HEK293T (cell line): Measurements from ENCODE around the gene TRDMT1.
"Not testable (repeated sequence)": the region's sequence is repeated elsewhere in the genome, so short reads cannot be mapped to it uniquely, and the experiment has no call there.

ENCODE experiments used
- CTCF ChIA-PET: fragments of 350-600 bp; formaldehyde crosslinking; extraction: SDS; loops from one replicate; lab custom pipeline; 2021; ENCODE audit warnings: antibody characterized with exemption, inconsistent platforms; lab: Yijun Ruan, JAX
- POLR2A ChIA-PET: fragments of 350-600 bp; formaldehyde crosslinking; extraction: SDS; loops from one replicate; lab custom pipeline; 2020; ENCODE audit warnings: antibody characterized with exemption, inconsistent platforms; lab: Yijun Ruan, JAX
- DNase-seq: peaks from one replicate; pipeline ENCODE4 v3.0.0; 2012; ENCODE audit warnings: mixed read lengths; ENCODE audit errors: extremely low spot score
- ARNT ChIP-seq: fragments of 450-650 bp; IDR thresholded peaks from 2 replicates; pipeline ENCODE4 v1.6.1; 2017; ENCODE audit warnings: mild to moderate bottlenecking
- BHLHE40 ChIP-seq: fragments of 450-650 bp; IDR thresholded peaks from 2 replicates; pipeline ENCODE4 v1.6.1; 2016; ENCODE audit warnings: mild to moderate bottlenecking, moderate library complexity, borderline replicate concordance
- CTBP1 ChIP-seq: fragments of 450-650 bp; IDR thresholded peaks from 2 replicates; pipeline ENCODE4 v1.6.1; 2016; ENCODE audit warnings: borderline replicate concordance
- ELF4 ChIP-seq: fragments of 450-650 bp; IDR thresholded peaks from 2 replicates; pipeline ENCODE4 v1.6.1; 2017; ENCODE audit warnings: antibody characterized with exemption
- FOXA1 ChIP-seq: fragments of 450-650 bp; IDR thresholded peaks from 2 replicates; pipeline ENCODE4 v1.6.1; 2016; ENCODE audit warnings: mild to moderate bottlenecking
- FOXK2 ChIP-seq: fragments of 450-650 bp; IDR thresholded peaks from 2 replicates; pipeline ENCODE4 v1.6.1; 2016; ENCODE audit warnings: mild to moderate bottlenecking
- FOXM1 ChIP-seq: fragments of 450-650 bp; IDR thresholded peaks from 2 replicates; pipeline ENCODE4 v1.6.1; 2017; ENCODE audit warnings: mild to moderate bottlenecking, borderline replicate concordance
- HDGF ChIP-seq: fragments of 450-650 bp; IDR thresholded peaks from 2 replicates; pipeline ENCODE4 v1.6.1; 2017; ENCODE audit warnings: antibody characterized with exemption, borderline replicate concordance
- L3MBTL2 ChIP-seq: fragments of 450-650 bp; conservative IDR thresholded peaks from 2 replicates; pipeline ENCODE4 v1.6.1; 2016; ENCODE audit warnings: mild to moderate bottlenecking
- LEF1 ChIP-seq: fragments of 450-650 bp; IDR thresholded peaks from 2 replicates; pipeline ENCODE4 v1.6.1; 2017; ENCODE audit warnings: mild to moderate bottlenecking, borderline replicate concordance
- NFRKB ChIP-seq: fragments of 450-650 bp; IDR thresholded peaks from 2 replicates; pipeline ENCODE4 v1.6.1; 2016; ENCODE audit warnings: mild to moderate bottlenecking, moderate library complexity
- SP1 ChIP-seq: fragments of 450-650 bp; IDR thresholded peaks from 2 replicates; pipeline ENCODE4 v1.6.1; 2017
- SUZ12 ChIP-seq: fragments of 450-650 bp; IDR thresholded peaks from 2 replicates; pipeline ENCODE4 v1.6.1; 2016; ENCODE audit warnings: mild to moderate bottlenecking
- TARDBP ChIP-seq: fragments of 450-650 bp; IDR thresholded peaks from 2 replicates; pipeline ENCODE4 v1.6.1; 2016
- ZNF384 ChIP-seq: fragments of 450-650 bp; IDR thresholded peaks from 2 replicates; pipeline ENCODE4 v1.6.1; 2016
- TF ChIP-seq, protein P1 (sequence below): fragments of 450-650 bp; IDR thresholded peaks from 2 replicates; pipeline ENCODE4 v1.6.1; 2016

The TRDMT1 gene

DNA sequence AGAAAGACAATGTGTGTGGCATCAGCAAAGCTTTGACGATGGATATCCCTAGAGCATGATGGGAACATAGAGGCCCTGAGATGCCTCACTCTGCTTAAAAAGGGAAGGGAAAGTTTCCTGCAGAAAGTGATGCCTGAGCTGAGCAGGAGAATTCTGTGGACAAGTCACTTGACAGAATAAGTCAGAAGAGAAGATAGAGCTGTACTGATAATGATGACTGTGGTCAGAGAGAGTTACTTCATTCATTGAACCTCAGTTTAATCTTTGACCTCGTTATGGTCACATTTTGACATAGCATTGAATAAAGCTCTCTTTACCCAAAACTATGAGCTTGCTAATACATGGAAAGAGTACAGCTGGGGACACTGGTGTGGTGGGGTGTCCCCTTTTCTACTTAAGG is 79.4 kb downstream of the TRDMT1 start:
- no peak for DNase-seq
- CTCF ChIA-PET = interaction anchor here (0.5 to 0.6 kb wide), 2 partner anchors 117 to 1235 kb away, joined by 4 to 5 read pairs; no protein-coding TSS in a partner anchor
- POLR2A ChIA-PET = interaction anchor here (0.6 to 2.0 kb wide), 3 partner anchors 78 to 247 kb away, joined by 3 to 5 read pairs (median 5); no protein-coding TSS in a partner anchor
- no peak for TF ChIP-seq TARDBP
- TF ChIP-seq FOXK2 = no peak
- no peak for TF ChIP-seq LEF1
- TF ChIP-seq BHLHE40 = no peak
- no peak for TF ChIP-seq CTBP1
- no peak for TF ChIP-seq FOXA1
- TF ChIP-seq SUZ12 = no peak
- no peak for TF ChIP-seq SP1
- TF ChIP-seq NFRKB = no peak
- TF ChIP-seq FOXM1 = no peak
- no peak for TF ChIP-seq L3MBTL2
- no peak for TF ChIP-seq ARNT
- TF ChIP-seq ELF4 = no peak
- TF ChIP-seq ZNF384 = no peak
- TF ChIP-seq, protein P1, sequence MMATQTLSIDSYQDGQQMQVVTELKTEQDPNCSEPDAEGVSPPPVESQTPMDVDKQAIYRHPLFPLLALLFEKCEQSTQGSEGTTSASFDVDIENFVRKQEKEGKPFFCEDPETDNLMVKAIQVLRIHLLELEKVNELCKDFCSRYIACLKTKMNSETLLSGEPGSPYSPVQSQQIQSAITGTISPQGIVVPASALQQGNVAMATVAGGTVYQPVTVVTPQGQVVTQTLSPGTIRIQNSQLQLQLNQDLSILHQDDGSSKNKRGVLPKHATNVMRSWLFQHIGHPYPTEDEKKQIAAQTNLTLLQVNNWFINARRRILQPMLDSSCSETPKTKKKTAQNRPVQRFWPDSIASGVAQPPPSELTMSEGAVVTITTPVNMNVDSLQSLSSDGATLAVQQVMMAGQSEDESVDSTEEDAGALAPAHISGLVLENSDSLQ = no peak
- TF ChIP-seq HDGF = no peak

DNA sequence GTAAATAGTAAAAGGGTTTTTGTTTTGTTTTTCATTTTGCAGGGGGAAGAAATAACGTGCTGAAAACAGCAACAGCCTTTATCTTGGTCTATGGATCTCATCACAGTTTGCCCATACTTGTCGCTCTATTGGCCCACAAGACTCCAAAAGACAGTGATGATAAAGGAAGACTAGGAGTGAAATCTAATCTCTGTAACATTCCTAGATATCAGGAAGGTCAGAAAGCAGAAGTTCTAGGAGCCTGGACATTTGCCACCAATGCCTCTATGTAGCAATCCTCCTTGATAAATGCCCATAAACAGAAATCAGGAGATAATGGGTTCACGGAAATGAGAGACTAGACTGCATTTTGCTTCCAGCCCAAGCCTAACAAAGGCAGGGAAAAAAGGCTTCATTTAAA is 80.8 kb downstream of the TRDMT1 start:
- ChIA-PET POLR2A (no interaction called here), CTCF (no interaction called here)
- DNase-seq = no peak
- no peak for TF ChIP-seq LEF1
- TF ChIP-seq ZNF384 = no peak
- TF ChIP-seq BHLHE40 = no peak
- TF ChIP-seq CTBP1 = no peak
- no peak for TF ChIP-seq FOXK2
- no peak for TF ChIP-seq ARNT
- no peak for TF ChIP-seq FOXA1
- TF ChIP-seq NFRKB = no peak
- TF ChIP-seq SUZ12 = no peak

DNA sequence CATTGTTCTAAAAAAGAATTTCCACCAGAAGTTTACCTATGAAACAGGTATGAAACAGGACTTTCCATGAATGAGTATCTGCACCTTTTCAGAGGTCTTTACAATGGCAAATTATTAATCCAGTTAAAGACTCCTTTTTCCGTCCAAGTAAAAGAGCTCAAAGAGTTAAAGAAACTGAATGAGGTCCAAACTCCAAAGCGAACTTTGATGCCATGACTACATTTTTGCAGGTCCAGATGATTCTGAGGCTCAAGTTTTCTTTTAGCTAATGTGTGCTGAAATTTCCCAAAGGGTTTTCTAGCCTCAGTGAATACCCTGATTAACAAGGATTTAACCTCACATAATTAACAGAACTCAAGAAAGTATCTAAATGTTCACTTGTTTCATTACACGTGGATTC is 81.6 kb downstream of the TRDMT1 start:
- CTCF ChIA-PET = no interaction called here
- TF ChIP-seq LEF1 (no peak), ARNT (no peak), ZNF384 (no peak), TARDBP (no peak), BHLHE40 (no peak), NFRKB (no peak), SUZ12 (no peak), FOXM1 (no peak), ELF4 (no peak), CTBP1 (no peak), HDGF (no peak), FOXK2 (no peak), L3MBTL2 (no peak), SP1 (no peak), FOXA1 (no peak)
- TF ChIP-seq, protein P1 = no peak
- DNase-seq = no peak
- POLR2A ChIA-PET = no interaction called here

DNA sequence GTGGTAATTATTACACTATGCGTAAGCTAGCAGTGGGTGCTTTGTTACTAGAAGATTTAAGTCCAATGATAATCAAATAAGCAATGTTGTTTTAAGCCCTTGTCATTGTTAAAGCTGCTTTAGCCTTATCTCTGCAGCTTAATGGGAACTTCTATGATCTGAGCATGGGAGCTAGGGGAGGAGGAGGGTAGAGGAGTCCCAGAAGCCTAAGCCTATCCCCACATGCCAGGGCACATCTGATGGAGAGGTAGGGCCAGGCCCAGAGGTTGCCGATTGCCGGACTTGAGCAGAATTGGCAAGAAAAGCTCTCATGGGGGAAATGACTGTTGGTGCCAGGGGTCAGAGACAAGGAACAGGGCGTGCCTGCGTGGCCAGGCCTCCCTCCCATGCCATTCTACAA is 85.3 kb downstream of the TRDMT1 start:
- no peak for DNase-seq
- POLR2A ChIA-PET = interaction anchor here (0.9 kb wide), 1 partner anchor 10 kb away, joined by 3 read pairs; no protein-coding TSS in a partner anchor
- CTCF ChIA-PET = interaction anchor here (0.8 kb wide), 1 partner anchor 8 kb away, joined by 3 read pairs; no protein-coding TSS in a partner anchor
- TF ChIP-seq ZNF384 (no peak), L3MBTL2 (no peak), FOXK2 (no peak), FOXA1 (no peak), BHLHE40 (no peak), SUZ12 (no peak), TARDBP (no peak), LEF1 (no peak), ELF4 (no peak), FOXM1 (no peak)
- TF ChIP-seq, protein P1 = no peak

DNA sequence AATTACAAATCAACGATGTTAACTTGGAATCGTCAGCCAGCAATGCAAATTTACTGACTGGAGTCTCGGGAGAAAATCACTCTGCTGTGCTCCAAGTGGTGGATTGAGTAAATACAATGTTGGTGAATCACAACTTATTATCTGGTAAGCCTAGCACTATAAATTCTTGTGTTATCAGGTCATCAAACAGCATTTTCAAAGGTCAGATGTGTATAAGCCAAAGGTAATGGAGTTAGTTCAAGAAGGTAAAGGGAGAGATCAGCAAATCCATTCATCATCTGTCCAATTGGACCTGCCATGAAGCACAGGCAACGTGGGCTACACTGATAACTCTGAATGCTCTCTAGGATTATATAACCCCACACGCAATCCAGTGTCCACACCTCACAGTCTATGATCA is 85.8 kb downstream of the TRDMT1 start:
- no peak for DNase-seq
- POLR2A ChIA-PET = interaction anchor here (1.0 kb wide), 2 partner anchors 114 to 528 kb away, joined by 3 to 5 read pairs; partner anchors contain the start of gene STAM

DNA sequence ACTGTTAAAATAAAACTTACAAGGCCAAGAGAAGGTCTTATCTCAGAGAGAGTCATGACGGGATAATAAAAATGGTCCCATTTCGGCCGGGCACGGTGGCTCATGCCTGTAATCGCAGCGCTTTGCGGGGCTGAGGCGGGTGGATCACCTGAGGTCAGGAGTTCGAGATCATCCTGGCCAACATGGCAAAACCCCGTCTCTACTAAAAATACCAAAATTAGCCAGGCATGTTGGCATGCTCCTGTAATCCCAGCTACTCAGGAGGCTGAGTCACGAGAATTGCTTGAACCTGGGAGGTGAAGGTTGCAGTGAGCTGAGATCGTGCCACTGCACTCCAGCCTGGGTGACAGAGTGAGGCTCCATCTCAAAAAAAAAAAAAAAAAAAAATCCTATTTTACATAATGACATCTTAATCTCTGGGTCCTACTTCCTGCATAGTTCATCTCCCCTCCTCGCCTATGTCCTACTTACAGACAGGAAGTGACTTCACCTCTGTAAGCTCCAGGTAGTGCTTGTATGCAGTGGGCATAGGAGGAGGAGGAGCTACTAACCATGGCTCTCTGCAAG is 86.5 kb downstream of the TRDMT1 start:
- POLR2A ChIA-PET = interaction anchor here (1.0 kb wide), 2 partner anchors 114 to 529 kb away, joined by 3 to 5 read pairs; partner anchors contain the start of gene STAM

More for the DNA sequence above, 85.8 kb downstream of the TRDMT1 start:
- TF ChIP-seq ARNT (no peak), BHLHE40 (no peak), FOXA1 (no peak)
- TF ChIP-seq, protein P1 = no peak
- CTCF ChIA-PET = no interaction called here

More for the DNA sequence above, 86.5 kb downstream of the TRDMT1 start:
- CTCF ChIA-PET = interaction anchor here (0.6 kb wide), 1 partner anchor 86 kb away, joined by 3 read pairs; no protein-coding TSS in a partner anchor
- DNase-seq = not testable (repeated sequence)
